ENCODE results near the gene CACNA1I. TPM values are rescaled to one million over a fixed set of nuclear protein-coding genes. Genes with fewer than 3 reads are reported as not detected.

The CACNA1I gene
- total RNA-seq, 1 donor from 2014 or later: 0.10 TPM

DNA sequence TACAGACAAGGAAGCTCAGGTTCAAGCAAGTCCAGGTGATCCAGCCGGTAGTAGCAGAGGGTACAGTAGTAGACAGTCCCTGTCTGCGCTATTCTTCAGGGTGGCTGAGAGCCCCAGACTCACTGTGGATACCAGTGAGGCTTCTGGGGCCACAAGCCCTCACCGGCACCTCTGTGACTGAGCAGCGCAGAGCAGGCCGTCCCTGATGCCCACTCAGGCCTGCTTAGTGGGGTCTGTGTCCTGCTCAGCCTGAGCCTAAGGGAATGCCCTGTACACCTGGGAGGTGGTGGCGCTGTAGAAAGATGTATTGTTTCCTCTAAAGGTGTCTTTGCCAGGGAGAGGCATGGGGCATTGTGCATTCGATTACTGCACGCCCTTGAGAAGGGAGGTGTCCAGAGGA, 143.8 kb downstream of the CACNA1I start:
- DNase-seq (ENCODE audit: low spot score): no peak

DNA sequence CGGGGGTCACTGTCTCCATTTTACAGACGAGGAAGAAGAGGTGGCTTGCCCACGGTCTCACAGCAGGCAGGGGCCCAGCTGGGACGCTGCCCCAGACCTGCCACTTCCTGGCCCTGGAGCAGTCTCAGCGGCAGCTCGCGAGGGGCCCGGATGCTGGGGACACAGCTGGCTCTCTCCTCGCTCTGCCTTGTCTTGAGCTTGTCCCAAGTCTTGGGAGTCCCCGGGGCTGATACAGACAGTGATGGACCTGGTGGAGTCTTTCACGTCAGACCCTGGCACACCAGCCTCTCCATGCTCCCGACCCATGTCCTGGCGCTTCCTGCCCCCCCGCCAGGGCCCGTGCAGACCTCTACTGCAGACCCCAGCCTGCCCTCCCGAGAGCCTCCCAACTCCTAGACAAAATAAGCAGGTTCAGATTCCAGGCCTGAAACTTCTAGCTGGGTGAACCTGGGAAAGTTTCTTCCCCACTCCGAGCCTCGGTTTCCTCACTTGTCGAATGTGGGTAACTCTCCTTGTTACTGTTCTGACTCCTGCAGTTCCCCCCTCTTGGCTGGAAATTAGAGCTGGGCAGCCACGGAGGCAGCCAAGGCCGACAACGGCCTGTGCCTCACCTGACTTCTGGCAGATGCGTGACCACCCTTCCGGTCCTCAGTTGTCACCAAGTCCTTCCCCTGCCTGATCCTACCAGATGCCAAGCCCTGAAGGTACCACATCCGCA, 145.4 kb downstream of the CACNA1I start:
- peak; percentile 71 for DNase-seq (ENCODE audit: low spot score)

DNA sequence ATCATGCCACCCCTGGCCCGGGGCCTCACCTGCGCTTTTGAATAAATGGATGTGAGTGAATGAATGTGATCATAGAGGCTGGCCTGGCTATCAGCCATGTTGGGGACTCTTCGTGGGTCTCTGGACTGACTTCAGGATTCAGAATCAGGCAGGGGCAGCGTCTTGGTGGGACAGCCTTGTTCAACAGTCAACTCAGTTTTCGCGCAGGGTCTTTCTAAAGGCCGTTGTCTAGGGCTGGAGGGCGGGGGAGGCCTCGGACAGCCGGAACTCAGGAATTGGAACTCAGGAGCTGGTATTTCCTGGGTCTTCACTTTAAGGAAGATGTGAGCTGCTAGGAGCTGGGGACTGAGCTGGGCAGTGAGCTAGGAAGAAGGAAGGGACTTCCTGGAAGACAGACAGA, 146.0 kb downstream of the CACNA1I start:
- no peak for DNase-seq (ENCODE audit: low spot score)

DNA sequence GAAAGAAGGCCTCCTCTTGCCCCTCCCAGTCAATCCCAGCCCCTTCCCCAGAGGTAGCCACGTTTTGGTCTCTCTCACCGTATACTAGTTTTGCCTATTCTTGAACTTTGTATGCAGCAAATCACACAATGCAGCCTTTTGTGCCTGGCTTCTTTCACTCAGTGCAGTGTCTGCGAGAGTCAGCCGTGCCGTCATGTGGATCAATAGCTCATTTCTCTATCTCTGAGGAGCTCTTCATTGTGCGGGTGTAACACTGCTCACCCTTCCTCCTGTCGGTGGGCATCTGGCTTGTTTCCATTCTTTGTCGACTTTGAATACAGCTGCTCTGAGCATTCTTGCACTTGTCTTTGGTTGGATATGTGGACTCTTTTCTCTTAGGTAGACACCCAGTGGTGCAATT, 146.5 kb downstream of the CACNA1I start:
- peak; percentile 16 for DNase-seq (ENCODE audit: low spot score)

DNA sequence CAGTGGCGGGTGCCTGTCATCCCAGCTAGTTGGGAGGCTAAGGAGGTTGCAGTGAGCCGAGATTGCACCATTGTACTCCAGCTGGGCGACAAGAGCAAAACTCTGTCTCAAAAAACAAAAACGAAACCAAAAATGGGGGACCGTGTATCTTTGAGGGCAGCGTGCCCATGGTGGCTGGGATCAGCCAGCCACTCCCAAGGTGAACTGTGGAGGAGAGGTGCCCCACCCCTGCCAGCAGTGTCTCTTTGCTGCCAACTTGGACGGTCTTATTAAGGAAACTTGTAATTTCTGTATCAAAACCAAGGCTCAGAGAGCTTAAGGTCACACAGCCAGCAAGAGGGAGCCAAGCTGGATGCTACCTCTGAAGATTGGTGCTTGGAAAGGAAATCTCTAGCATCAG, 147.7 kb downstream of the CACNA1I start:
- DNase-seq (ENCODE audit: low spot score): no peak

DNA sequence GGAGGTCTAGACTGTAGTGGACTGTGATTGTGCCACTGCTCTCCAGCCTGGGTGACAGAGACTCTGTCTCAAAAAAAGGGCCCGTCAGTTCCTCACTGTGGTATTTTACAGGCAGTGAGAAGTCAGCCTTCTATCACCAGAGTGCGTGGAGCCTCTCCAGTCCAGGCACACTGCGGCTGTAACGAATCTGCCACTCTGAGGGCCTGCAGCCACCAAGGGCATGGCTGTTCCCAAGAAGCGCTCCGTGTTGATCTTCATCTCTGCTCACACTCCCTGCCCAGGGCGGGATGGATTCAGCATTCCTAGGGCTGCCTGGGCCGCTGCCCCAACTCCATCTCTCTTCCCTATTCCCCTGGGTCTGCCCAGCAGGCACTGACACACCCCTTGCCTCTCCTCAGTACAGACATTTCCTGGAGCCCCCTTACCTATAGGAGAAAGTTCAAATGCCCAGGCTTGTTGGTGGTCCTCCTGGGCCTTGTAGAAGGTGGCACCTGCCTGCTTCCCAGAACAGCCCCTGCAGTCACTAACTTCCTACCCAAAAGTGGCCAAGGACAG, 148.4 kb downstream of the CACNA1I start:
- DNase-seq (ENCODE audit: low spot score): peak; percentile 51

DNA sequence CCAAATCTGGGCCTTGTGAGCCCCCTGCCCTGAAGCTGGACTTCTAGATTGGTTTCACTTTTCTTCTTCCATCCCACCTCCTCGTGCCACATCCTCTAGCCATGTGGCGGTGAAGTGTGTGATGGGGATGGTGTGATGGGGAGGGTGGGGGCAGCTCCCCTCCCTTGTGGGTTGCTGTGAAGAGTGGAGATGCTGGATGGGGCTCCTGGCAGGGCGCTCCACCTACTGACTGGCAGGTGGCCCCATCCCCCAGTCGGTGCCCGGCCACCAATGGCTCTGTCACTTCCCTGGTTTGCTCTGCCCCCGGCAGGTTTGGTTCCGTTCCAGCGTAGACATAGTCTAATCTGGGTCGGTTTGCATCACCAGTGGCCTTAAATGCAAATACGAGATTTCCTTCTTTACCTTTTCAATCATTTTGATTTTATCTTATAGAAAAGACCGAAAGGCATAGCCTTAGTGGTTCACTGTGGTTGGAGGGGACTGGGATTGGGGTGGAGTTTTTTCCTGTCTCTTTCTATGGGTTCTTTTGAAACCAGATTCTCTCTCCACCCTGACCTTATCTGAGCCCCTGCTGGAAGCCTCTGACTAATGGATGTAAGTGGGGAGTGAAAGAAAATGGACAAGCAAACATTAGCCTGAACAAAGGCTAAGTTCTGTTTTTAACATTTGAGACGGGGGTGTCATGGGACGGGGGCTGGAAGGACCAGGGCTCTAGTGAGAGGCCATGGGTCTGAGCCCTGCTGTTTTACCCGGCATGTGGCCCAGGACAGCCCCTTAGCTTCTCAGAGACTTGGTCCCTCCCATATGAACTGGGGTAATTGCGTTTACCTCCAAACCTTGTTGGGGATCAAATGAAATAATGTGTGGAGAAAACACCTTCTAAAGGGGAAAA, 149.3 kb downstream of the CACNA1I start:
- peak; percentile 72 for DNase-seq (ENCODE audit: low spot score)

DNA sequence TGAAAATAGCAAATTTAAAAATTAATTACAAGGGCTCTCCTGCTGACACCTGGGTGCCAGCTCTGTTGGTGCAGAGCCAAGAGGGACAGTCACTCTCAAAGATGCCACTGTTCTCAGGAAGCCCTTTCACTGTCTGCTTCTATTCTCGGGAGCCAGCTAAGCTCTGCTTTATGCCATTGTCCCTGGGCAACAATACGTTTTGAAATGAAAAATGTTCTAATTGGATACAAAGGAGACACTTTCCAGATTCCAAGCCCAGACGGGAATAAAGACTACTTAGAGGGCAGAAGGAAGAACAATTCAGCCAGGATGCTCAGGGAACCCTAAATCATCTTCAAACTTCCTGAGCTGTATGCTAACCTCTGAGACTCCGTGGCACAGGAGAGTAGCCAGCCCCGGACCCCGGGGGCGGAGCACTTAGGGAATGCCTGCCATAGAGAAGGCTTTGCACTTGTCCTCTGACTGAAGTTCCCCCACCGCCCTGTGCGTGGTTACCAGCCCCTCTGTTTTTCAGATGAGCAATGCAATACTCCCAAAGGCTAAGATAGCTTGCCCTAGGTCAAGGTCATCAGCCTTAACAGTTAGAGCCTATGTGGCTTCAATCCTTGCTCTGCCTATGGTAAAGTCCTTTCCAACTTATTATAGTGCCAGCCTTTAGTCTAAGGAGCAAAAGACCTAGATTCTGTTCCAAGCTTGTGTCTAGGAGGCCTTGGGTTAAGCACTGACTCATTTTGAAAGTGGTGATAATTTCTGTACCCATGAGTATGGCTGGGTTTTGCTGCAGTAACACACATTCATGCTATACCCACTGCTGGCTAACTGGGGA, 150.9 kb downstream of the CACNA1I start:
- DNase-seq (ENCODE audit: low spot score): peak; percentile 81

DNA sequence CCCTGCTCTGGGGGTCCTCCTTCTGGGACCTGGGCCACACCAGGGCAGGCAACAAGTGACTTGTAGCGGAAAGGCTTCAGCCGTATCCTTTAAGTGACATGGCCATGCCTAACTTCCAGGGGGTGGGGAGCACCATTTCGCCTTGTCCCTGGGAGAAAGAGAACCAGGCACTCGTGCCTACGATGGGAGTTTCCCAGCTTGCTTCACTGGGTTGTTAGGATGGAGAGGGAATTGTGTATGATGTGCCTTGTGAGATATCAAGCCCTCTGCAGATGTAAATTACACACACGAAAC, 151.4 kb downstream of the CACNA1I start:
- peak; percentile 72 for DNase-seq (ENCODE audit: low spot score)

DNA sequence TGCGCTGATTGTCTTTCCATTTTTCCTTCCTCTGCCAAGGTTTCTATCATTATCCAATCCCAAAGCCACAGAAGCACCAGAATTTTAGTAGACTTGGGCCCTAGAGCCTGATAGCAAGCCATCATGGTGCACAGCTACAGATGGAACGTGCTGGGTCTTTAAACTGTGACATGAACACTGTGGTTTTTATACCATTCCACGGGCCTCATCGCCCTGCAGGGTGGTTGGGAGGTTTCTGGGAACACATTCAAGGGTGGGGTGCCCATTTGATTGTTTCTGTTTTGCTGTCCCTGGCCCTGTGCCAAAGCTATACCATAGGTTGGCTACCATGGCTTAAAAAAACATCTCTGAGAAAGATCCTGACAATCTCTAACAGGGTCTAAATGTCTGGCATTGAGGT, 151.9 kb downstream of the CACNA1I start:
- peak; percentile 26 for DNase-seq (ENCODE audit: low spot score)

DNA sequence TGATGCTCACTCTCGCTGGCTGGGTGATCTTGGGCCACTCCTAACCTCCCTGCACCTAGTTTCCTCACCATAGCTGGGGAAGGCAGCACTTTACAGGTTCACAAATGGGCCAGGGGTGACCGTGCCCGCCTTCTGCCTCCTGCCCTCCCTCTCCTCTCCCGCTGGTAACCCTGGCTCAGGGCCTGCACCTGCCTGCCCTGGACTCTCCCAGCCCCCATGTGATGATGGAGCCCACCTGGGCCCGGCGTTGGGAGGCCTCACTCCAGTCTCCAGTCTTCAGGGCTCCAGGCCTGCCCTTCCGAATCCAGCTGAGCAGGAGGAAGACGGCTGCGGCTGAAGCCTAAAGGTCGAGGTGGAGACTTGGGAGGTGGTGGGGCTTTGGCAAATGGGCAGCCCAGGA, 152.9 kb downstream of the CACNA1I start:
- DNase-seq (ENCODE audit: low spot score): peak; percentile 69

DNA sequence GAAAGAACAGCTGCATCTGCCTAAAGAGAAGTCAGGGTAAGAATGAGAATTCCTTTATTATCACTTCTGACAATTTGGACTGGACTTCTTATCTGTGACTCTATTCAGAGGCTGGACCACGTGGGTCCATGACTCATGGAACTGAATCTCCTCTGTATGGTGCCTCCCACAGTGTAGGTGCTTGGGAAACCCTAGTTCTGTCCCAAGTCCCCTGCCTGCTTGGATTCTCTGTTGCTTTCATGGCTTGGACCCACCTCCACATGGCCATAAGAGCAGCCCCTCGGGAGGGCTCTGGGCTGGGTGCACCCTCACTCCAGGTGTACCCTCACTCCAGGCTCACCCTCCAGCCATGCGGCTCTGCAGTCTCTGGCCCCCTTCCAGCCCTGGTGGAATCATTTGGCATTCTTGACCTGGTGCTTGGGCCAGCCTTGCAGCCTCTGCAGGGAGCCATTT, 153.4 kb downstream of the CACNA1I start:
- DNase-seq (ENCODE audit: low spot score): no peak

DNA sequence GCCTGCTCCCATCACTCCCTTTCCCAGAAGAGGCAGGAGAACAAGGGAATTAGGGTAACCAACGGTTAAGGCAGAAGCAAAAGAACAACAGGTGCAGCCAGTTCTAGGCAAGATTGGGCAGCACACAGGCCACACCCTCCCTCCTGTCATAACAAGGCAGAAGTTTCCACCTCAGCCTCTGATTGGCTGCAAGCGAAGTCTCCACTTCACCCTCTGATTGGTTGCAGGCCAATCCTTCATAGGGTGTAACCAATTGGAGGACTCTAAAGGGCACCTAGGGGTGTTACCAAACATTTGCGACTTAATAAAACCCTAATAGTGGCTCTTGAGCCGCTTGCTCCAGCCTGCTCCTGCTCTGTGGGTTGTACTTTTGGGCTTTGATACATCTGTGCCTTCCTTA, 153.8 kb downstream of the CACNA1I start:
- DNase-seq (ENCODE audit: low spot score): no peak

DNA sequence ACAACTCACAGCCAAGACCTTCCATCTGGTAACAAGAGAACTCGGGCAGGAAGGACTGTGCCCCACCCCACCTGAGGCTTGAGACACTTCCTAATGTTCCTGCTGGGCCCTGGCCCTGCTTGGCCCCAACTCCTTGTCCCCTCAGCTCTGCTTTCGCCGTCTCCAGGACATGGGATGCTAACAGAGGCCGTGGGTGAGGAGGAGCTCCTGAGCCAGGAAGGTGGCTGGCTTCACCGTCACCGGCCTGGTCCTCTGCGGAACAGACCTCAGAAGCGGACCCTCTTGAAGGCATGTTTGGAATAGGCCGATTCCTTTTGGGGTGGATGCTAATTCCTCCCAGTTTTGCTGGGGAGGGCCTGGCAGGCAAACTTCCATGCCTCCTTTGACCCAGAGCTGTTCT, 154.3 kb downstream of the CACNA1I start:
- no peak for DNase-seq (ENCODE audit: low spot score)

DNA sequence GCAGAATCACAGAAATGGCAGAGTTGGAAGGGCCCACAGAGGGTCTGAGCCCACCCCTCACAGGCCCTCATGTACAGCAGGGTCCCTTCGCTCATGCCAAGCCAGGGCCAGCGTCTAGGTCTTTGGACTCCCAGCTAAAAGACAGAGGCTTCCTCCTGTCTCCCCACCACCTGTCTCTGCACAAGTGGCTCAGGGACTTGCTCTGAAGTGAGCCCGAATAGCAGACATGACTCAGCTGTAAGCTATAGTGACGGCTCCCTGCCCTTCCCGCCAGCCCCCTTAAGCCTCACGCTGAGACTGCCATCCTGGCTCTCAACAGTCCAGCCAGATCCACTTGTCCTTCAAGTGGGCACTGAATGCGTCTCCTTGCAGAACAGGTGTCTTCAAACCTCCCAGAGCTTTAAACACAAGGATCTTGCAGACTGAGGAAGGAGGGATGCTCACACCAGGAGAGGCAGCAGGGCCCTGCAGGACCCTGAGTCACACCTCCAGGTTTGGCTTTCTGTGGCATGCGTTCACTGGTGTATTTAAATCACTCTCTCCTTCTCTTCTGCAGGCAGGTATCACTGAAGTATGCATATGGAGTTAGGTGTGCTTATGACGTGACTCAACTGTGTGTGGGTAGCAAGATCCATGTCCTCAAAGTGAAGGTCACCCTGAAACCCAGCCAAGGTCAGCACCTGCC, 154.9 kb downstream of the CACNA1I start:
- no peak for DNase-seq (ENCODE audit: low spot score)

DNA sequence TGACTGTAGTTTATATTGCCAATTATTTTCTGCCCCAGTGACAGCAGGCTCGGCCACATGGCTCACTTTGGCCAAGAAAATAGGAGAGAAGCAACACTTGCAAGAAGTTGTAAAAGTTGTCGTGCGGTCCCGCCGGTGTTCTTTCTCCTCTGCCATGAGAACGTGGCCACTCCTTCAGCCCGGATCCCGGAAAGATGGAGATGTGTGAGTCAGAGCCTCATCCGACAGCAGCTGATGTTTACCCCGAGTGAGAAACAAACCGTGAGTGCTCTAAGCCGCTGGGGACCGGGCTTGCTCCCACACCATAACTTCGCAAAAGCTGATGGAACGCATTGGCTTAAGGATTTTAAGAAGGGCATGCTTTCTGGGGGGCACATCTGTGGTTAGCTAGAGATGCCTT, 157.0 kb downstream of the CACNA1I start:
- DNase-seq (ENCODE audit: low spot score): no peak

DNA sequence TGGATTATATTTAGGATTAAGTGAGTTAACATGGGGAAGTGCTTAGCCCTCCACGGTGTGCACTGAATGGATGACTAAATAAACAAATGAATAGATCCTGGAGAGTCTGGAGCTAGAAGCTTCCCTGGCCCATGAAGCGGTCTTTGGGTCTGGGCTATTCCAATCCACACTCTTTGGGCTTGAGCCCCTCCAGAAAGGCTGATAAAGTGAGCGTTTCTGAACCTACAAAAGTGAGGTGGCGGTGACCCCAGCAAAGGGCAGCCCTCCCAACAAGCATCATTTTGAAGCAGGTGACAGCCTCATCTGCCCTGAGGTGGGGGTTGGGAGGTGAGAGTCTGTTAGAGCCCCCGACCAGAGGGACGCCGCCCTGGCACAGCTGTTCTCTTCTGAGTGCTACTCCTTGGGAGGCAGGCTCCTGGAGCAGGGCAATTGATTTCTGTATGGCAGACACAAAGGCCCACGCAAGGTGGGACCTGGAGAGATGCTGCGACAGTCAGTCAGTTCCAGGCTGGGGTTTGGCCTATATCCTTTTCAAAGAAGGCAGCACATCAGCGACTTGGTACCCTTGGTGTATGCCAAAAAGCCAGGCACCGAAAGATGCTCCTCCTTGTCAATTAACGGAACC, 157.8 kb downstream of the CACNA1I start:
- DNase-seq (ENCODE audit: low spot score): no peak

DNA sequence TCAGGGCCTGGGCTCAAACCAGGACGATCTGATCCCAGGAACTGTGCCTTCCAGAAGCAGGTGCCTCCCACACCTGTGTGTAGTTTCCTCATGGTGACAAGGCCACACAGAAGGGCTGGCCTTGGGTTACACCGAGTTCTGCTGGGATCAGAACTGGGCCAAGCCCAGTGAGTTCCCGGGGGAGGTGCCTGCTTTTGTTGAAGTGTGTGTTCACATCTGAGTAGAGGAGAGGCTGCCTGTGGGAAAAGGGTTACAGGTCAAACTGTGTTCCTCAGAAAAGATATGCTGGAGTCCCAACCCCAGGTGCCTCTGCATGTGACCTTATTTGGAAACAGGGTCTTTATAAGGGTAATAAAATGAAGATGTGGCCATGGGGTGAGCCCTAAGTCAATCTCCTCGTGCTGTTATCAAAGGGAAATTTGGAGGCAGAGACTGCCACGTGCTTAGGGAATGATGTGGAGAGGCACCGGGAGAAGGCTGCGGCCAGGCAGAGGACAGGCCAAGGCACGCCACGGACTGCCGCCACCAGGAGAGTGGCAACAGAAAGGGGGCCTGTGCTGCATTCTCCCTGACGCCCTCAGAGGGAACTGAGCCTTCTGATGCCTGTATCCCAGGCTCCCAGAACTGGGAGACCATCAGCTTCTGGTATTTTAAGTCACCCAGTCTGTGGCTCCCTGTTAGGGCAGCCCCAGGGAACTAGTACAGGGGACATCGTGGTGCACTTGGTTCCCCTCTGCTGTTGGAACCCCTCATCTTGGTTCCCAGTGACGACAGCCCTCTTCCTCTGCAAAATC, 158.8 kb downstream of the CACNA1I start:
- no peak for DNase-seq (ENCODE audit: low spot score)

DNA sequence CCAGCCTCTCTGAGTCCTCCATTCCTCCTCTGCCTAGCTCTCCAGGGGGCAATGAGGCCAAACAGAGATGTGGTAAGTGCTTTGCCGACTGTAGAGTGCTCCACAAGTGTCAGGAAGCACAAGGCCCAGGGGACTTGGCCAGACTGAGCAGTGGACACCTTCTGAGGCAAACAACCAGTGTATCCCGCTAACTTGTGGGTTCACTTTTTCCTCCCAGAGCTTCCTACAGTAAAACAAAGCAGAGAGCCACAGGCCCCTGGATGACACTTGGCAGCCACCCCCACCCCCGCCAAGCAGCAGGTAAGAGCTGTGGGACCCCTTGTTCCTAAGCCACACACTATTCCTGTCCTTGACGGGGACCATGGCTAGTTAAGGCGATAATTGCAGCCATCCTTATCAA, 160.9 kb downstream of the CACNA1I start:
- no peak for DNase-seq (ENCODE audit: low spot score)
